ENCODE results near the gene CBX3. TPM values are rescaled to one million over a fixed set of nuclear protein-coding genes. Genes with fewer than 3 reads are reported as not detected.
A peak's percentile ranks its signal among the peaks of the same experiment; 100 is the strongest.

CBX3 gene
- total and polyA plus RNA-seq, 2 of the 8 experiments (the other 6 are each of a cell fraction or from before 2014, with no cell fraction given), result 71.3 to 258 TPM

DNA sequence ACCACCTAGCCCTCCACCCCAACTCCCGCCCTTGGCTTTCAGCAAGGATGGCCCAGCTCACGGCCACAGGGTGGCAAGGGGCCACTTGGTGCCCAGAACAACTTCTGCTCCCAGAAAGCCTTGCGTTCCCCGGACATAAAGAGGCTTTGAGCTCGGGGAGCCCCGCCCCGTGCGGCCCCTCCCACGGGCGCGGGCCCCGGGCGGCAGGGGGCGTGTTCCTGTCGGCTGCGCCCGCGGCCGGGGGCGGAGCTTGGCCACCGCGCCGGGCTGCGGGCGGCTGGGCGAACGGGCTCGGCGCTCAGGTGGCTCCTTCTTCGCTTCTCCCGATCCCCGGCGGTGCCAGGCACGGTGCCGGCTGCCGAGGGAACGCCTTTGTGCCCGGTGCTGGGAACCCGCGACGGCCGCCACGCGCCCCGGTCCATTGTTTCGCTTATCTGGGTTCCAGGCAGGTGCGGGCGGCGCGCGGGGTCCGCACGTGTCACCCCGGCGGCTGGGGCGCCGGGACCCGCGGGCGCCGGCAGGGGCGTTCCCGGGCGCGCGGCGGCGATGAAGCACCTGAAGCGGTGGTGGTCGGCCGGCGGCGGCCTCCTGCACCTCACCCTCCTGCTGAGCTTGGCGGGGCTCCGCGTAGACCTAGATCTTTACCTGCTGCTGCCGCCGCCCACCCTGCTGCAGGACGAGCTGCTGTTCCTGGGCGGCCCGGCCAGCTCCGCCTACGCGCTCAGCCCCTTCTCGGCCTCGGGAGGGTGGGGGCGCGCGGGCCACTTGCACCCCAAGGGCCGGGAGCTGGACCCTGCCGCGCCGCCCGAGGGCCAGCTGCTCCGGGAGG lies 49.4 kb upstream of the CBX3 start, which contains the start of gene NFE2L3:
Gene NFE2L3, plus strand, starts transcription at position 246 of the 829 bp plus-strand sequence. Its CDS starts 301 bp downstream, at position 547.
- Histone ChIP-seq H3K79me1 (ENCODE audit: low read depth, low read length) (peaks cover 18% of the 10 kb centered on the region), H3K79me2 (ENCODE audit: control insufficient read depth in 1 of 2, insufficient read depth in 2 of 2, low read length in 2 of 2) (peaks cover 11 to 45% of the 10 kb centered on the region in 2 experiments), H3K9ac (replicated peaks in 1 of 4; ENCODE audit: extremely low read depth in 1 of 4, low read depth in 3 of 4, low read length in 3 of 4) (peak within 1 kb of the TSS; percentile 85 to 90 (median 86)), H3K23me2 (ENCODE audit: low read depth, low read length) (peaks cover 6% of the 10 kb centered on the region), H3K4ac (replicated peaks; ENCODE audit: insufficient read length, low read depth, low read length) (peak within 1 kb of the TSS; percentile 96), H3K23ac (ENCODE audit: insufficient read length) (peak within 1 kb of the TSS; percentile 36), H3K4me2 (ENCODE audit: insufficient read depth in 1 of 2, low read depth in 2 of 2, low read length in 2 of 2) (peak within 1 kb of the TSS; percentile 98 to 100), H3K27me3 (replicated peaks in 1 of 4; ENCODE audit: control insufficient read depth in 3 of 4, extremely low read depth in 1 of 4, insufficient read depth in 3 of 4, low read length in 3 of 4) (peaks cover 0 to 7% (median 0%) of the 10 kb centered on the region in 4 experiments; a peak in 2 of 7 replicates), H2BK12ac (ENCODE audit: low read depth, low read length) (peak within 1 kb of the TSS; percentile 98), H4K91ac (replicated peaks; ENCODE audit: insufficient read length, low read length) (peak within 1 kb of the TSS; percentile 95), H2BK5ac (ENCODE audit: low read depth, low read length) (peak within 1 kb of the TSS; percentile 89), H3K27ac (ENCODE audit: low read depth, low read length) (peak within 1 kb of the TSS; percentile 91), H2BK120ac (replicated peaks; ENCODE audit: low read depth, low read length) (peak within 1 kb of the TSS; percentile 18), H3K4me1 (replicated peaks in 1 of 4; ENCODE audit: control insufficient read depth in 3 of 4, insufficient read depth in 4 of 4, low read length in 3 of 4) (peaks cover 17 to 32% (median 22%) of the 10 kb centered on the region in 4 experiments), H4K5ac (ENCODE audit: insufficient read length, low read depth, low read length) (no peak within 1 kb of the TSS), H2AFZ (ENCODE audit: low read length) (0 out of 2 replicates have a peak within 1 kb of the TSS, but pooled peaks have one; percentile 55), H3K56ac (replicated peaks; ENCODE audit: insufficient read length, low read depth, low read length) (peak within 1 kb of the TSS; percentile 75), H3K4me3 (ENCODE audit: extremely low read depth in 1 of 4, insufficient read depth in 2 of 4, low read depth in 3 of 4, low read length in 4 of 4) (peak within 1 kb of the TSS; percentile 65 to 99 (median 95)), H2BK20ac (ENCODE audit: low read length) (peak within 1 kb of the TSS; percentile 77), H2BK15ac (ENCODE audit: low read length) (peak within 1 kb of the TSS; percentile 99; the same call in 1 of the 2 replicates), H3K9me3 (ENCODE audit: insufficient read depth in 2 of 2, low read depth in 1 of 2, low read length in 1 of 2) (peaks cover 3 to 8% of the 10 kb centered on the region in 2 experiments; a peak in 2 of 4 replicates), H3K14ac (ENCODE audit: insufficient read length) (peak within 1 kb of the TSS; percentile 95), H3K18ac (ENCODE audit: extremely low read depth, low read length) (peak within 1 kb of the TSS; percentile 91), H2AK5ac (ENCODE audit: low read depth, low read length) (peak within 1 kb of the TSS; percentile 99), H3K36me3 (ENCODE audit: control insufficient read depth in 2 of 4, insufficient read depth in 4 of 4, low read length in 3 of 4) (no peaks in the 10 kb centered on the region), H4K8ac (ENCODE audit: extremely low read depth, insufficient read depth, low read length) (peak within 1 kb of the TSS; percentile 73), H4K20me1 (replicated peaks in 1 of 2; ENCODE audit: control insufficient read depth in 1 of 2, insufficient read depth in 2 of 2, low read length in 2 of 2) (peaks cover 17 to 19% of the 10 kb centered on the region in 2 experiments)
- no peak for FAIRE-seq
- WGBS, 2 experiments (ENCODE audit: extremely low coverage in 1 of 2, insufficient coverage in 1 of 2, insufficient read length in 1 of 2, insufficient replicate concordance in 2 of 2, low coverage in 1 of 2, low lambda C conversion rate in 2 of 2, missing lambda C conversion rate in 1 of 2), result 3% methylated on average over 27 of the region's 95 CpGs; no CpG with 5 or more reads in 1 of the 2 experiments
- ChIA-PET CTCF (ENCODE audit: partially characterized antibody) (interaction anchor here (0.6 to 2.0 kb wide), 13 partner anchors 9 to 959 kb away, joined by 3 to 12 read pairs (median 3); no protein-coding TSS in a partner anchor), POLR2A (ENCODE audit: partially characterized antibody) (interaction anchor here (0.7 to 5.2 kb wide), 19 partner anchors 8 to 213 kb away, joined by 3 to 36 read pairs (median 4); partner anchors contain the start of genes CBX3 and HNRNPA2B1)
- peak in 1 of 2 experiments; percentile 87 for DNase-seq (ENCODE audit: low read depth in 1 of 2, low spot score in 2 of 2)
- TF ChIP-seq HDAC2 (IDR thresholded peaks at IDR 0.05; ENCODE audit: borderline replicate concordance in 1 of 2, low read depth in 2 of 2, low read length in 2 of 2) (no peak), GABPA (IDR thresholded peaks at IDR 0.05; ENCODE audit: borderline replicate concordance, insufficient read depth, low read length) (no peak), SP1 (IDR thresholded peaks at IDR 0.05; ENCODE audit: low read depth, low read length) (no peak), POLR2A (IDR thresholded peaks at IDR 0.05; ENCODE audit: control extremely low read depth in 1 of 2, low read depth in 2 of 2, low read length in 2 of 2) (peak; percentile 67 to 77), RFX5 (IDR thresholded peaks at IDR 0.05; ENCODE audit: borderline replicate concordance, low read depth, low read length) (no peak), CTBP2 (IDR thresholded peaks at IDR 0.05; ENCODE audit: borderline replicate concordance, insufficient read depth, insufficient read length, low read length) (no peak)
- TF ChIP-seq, protein P1, sequence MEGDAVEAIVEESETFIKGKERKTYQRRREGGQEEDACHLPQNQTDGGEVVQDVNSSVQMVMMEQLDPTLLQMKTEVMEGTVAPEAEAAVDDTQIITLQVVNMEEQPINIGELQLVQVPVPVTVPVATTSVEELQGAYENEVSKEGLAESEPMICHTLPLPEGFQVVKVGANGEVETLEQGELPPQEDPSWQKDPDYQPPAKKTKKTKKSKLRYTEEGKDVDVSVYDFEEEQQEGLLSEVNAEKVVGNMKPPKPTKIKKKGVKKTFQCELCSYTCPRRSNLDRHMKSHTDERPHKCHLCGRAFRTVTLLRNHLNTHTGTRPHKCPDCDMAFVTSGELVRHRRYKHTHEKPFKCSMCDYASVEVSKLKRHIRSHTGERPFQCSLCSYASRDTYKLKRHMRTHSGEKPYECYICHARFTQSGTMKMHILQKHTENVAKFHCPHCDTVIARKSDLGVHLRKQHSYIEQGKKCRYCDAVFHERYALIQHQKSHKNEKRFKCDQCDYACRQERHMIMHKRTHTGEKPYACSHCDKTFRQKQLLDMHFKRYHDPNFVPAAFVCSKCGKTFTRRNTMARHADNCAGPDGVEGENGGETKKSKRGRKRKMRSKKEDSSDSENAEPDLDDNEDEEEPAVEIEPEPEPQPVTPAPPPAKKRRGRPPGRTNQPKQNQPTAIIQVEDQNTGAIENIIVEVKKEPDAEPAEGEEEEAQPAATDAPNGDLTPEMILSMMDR (IDR thresholded peaks at IDR 0.05; ENCODE audit: control extremely low read depth in 1 of 3, insufficient read depth in 1 of 3, low read depth in 1 of 3, low read length in 3 of 3), result peak in 1 of 3 experiments; percentile 18; a peak in 1 of 4 replicates

Data from H1 (cell line).